ENCODE measurements around the gene KRT74. TPM values are rescaled to one million over a fixed set of nuclear protein-coding genes. Genes with fewer than 3 reads are reported as not detected.

The KRT74 gene
- total RNA-seq, 4 donors from 2014 or later: not detected

DNA sequence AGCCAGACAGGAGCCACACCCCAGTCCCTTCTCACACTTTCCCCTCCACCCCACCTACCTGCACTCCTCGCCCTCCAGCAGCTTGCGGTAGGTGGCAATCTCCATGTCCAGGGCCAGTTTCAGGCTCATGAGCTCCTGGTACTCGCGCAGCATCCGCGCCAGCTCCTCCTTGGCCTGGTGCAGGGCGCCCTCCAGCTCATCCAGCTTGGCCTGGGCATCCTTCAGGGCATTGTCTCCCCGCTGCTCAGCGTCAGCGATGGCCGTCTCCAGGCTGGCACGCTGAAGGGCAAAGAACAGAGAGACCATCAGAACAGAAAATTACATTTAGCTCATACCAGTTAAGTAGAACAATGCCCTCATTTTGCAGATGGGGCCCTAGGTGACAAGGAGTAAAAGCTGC, 5.5 kb downstream of the KRT74 start:
- no peak for ATAC-seq
- intact Hi-C loops (cut with DNase I; ENCODE audit: low total_unique reads): no loop called here
- TF ChIP-seq CTCF (IDR thresholded peaks at IDR 0.05 in 4 of 5, conservative IDR thresholded peaks at IDR 0.05 in 1 of 5): no peak
- TF ChIP-seq POLR2A (IDR thresholded peaks at IDR 0.05): no peak
- Histone ChIP-seq H3K36me3 (no peaks in the 10 kb centered on the region), H3K4me3 (no peak overlapping the region), H3K4me1 (no peaks in the 10 kb centered on the region), H3K27ac (no peak overlapping the region), H3K27me3 (peaks cover 0 to 2% (median 2%) of the 10 kb centered on the region in 3 donors), H3K9me3 (no peaks in the 10 kb centered on the region)
- no peak for DNase-seq
- in situ Hi-C loops (cut with MboI; ENCODE audit: low sequenced_read_pairs in 4 of 4): no loop called here

DNA sequence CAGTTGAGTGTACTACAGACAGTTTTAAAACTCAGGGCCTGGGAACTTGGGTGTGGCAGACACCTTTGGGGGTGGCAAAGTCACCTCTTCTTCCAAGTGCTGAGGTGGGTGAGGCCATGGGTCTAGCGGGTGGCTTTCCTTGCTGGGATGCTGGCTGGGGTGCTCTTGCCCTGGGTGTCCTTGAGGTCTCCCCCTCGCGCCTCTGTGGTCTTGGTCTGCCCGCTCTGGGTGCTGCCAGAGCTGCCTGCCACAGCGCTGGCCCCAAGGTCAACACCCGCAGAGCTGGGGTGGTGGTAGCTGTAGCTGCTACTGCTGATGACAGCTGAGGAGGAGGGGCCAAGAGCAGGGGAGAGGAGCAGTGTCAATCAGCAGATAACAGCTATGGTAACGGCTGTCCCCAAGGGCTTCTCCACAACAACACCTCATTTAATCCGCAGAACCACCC, 6.8 kb downstream of the KRT74 start:
- H3K4me1 ChIP-seq: no peaks in the 10 kb centered on the region
- H3K9me3 ChIP-seq: no peaks in the 10 kb centered on the region
- H3K36me3 ChIP-seq: no peaks in the 10 kb centered on the region
- H3K27ac ChIP-seq: no peak overlapping the region
- in situ Hi-C loops (cut with MboI; ENCODE audit: low sequenced_read_pairs in 4 of 4) (no loop called here), intact Hi-C loops (cut with DNase I; ENCODE audit: low total_unique reads) (no loop called here)
- no peak for ATAC-seq
- H3K4me3 ChIP-seq: no peak overlapping the region
- H3K27me3 ChIP-seq: peaks cover 0 to 2% (median 2%) of the 10 kb centered on the region in 3 donors
- no peak for DNase-seq
- TF ChIP-seq CTCF (IDR thresholded peaks at IDR 0.05 in 4 of 5, conservative IDR thresholded peaks at IDR 0.05 in 1 of 5) (no peak), POLR2A (IDR thresholded peaks at IDR 0.05) (no peak)

GRCh38 chr12:52564582-52564981, 9.1 kb downstream of the KRT74 start:
- TF ChIP-seq CTCF (IDR thresholded peaks at IDR 0.05 in 4 of 5, conservative IDR thresholded peaks at IDR 0.05 in 1 of 5): no peak
- no peak for TF ChIP-seq POLR2A (IDR thresholded peaks at IDR 0.05)
- H3K4me3 ChIP-seq: no peak overlapping the region
- intact Hi-C loops (cut with DNase I; ENCODE audit: low total_unique reads): no loop called here
- H3K27ac ChIP-seq: no peak overlapping the region
- ATAC-seq (no peak), DNase-seq (no peak)
- H3K9me3 ChIP-seq: no peaks in the 10 kb centered on the region
- in situ Hi-C loops (cut with MboI; ENCODE audit: low sequenced_read_pairs in 4 of 4): no loop called here
- H3K27me3 ChIP-seq: peaks cover 0 to 2% (median 2%) of the 10 kb centered on the region in 3 donors
- no peaks in the 10 kb centered on the region for H3K4me1 ChIP-seq
- no peaks in the 10 kb centered on the region for H3K36me3 ChIP-seq

GRCh38 chr12:52561880-52562449, 11.7 kb downstream of the KRT74 start:
- Histone ChIP-seq H3K27me3 (peaks cover 0 to 5% (median 2%) of the 10 kb centered on the region in 3 donors), H3K4me3 (no peak overlapping the region), H3K4me1 (no peaks in the 10 kb centered on the region), H3K27ac (no peak overlapping the region), H3K9me3 (no peaks in the 10 kb centered on the region), H3K36me3 (no peaks in the 10 kb centered on the region)
- TF ChIP-seq POLR2A (IDR thresholded peaks at IDR 0.05): no peak
- TF ChIP-seq CTCF (IDR thresholded peaks at IDR 0.05 in 4 of 5, conservative IDR thresholded peaks at IDR 0.05 in 1 of 5): no peak
- intact Hi-C loops (cut with DNase I; ENCODE audit: low total_unique reads) (no loop called here), in situ Hi-C loops (cut with MboI; ENCODE audit: low sequenced_read_pairs in 4 of 4) (no loop called here)
- ATAC-seq (no peak), DNase-seq (no peak)

GRCh38 chr12:52559979-52560378, 13.7 kb downstream of the KRT74 start:
- intact Hi-C loops (cut with DNase I; ENCODE audit: low total_unique reads): no loop called here
- no peak for TF ChIP-seq CTCF (IDR thresholded peaks at IDR 0.05 in 4 of 5, conservative IDR thresholded peaks at IDR 0.05 in 1 of 5)
- DNase-seq: no peak
- Histone ChIP-seq H3K36me3 (no peaks in the 10 kb centered on the region), H3K9me3 (no peaks in the 10 kb centered on the region), H3K4me1 (no peaks in the 10 kb centered on the region), H3K27ac (no peak overlapping the region), H3K4me3 (no peak overlapping the region), H3K27me3 (peaks cover 0 to 3% (median 0%) of the 10 kb centered on the region in 3 donors)
- in situ Hi-C loops (cut with MboI; ENCODE audit: low sequenced_read_pairs in 4 of 4): no loop called here
- ATAC-seq: no peak
